ENCODE results near the gene E2F2.

Gene E2F2

GRCh38 chr1:23528250-23528978 is 2.6 kb downstream of the E2F2 start:
- Histone ChIP-seq H3K27ac (ENCODE audit: insufficient read depth in 1 of 2, low read depth in 1 of 2, low read length in 2 of 2, poor library complexity in 1 of 2, severe bottlenecking in 2 of 2) (peak overlapping the region in 1 of 2 experiments; percentile 67), H3K36me3 (ENCODE audit: control insufficient read depth in 4 of 4, insufficient read depth in 4 of 4, low read length in 3 of 4) (peaks cover 0 to 6% (median 0%) of the 10 kb centered on the region in 4 experiments), H3K4me1 (ENCODE audit: control extremely low read depth in 1 of 4, control insufficient read depth in 4 of 4, insufficient read depth in 4 of 4, low read length in 3 of 4) (peaks cover 42 to 94% (median 89%) of the 10 kb centered on the region in 4 experiments), H3K4me3 (ENCODE audit: control insufficient read depth in 1 of 7, extremely low read depth in 1 of 7, insufficient read depth in 4 of 7, low read depth in 2 of 7, low read length in 6 of 7) (peak overlapping the region in 6 of 7 experiments; percentile 7 to 72 (median 40)), H3K9me3 (ENCODE audit: control extremely low read depth in 1 of 5, control insufficient read depth in 4 of 5, insufficient read depth in 2 of 5, low read depth in 1 of 5, low read length in 4 of 5) (no peaks in the 10 kb centered on the region), H3K27me3 (replicated peaks in 2 of 5; ENCODE audit: control insufficient read depth in 4 of 5, insufficient read depth in 5 of 5, low read length in 4 of 5) (no peaks in the 10 kb centered on the region)
- POLR2A ChIA-PET = no interaction called here
- CTCF ChIA-PET = interaction anchor here (0.9 to 7.7 kb wide), 9 partner anchors 10 to 109 kb away, joined by 3 to 98 read pairs (median 15); partner anchors contain the start of gene ASAP3
- peak; percentile 87 to 94 (median 92) for DNase-seq
- 0% methylated on average over 3 of the region's 9 CpGs for WGBS (ENCODE audit: insufficient coverage)

- Histone ChIP-seq H3K27ac (ENCODE audit: insufficient read depth in 1 of 2, low read depth in 1 of 2, low read length in 2 of 2, poor library complexity in 1 of 2, severe bottlenecking in 2 of 2) (no peak overlapping the region), H3K4me3 (ENCODE audit: control insufficient read depth in 1 of 7, extremely low read depth in 1 of 7, insufficient read depth in 4 of 7, low read depth in 2 of 7, low read length in 6 of 7) (peak overlapping the region in 2 of 7 experiments; percentile 1 to 20), H3K36me3 (ENCODE audit: control insufficient read depth in 4 of 4, insufficient read depth in 4 of 4, low read length in 3 of 4) (peaks cover 0 to 6% (median 0%) of the 10 kb centered on the region in 4 experiments), H3K4me1 (ENCODE audit: control extremely low read depth in 1 of 4, control insufficient read depth in 4 of 4, insufficient read depth in 4 of 4, low read length in 3 of 4) (peaks cover 42 to 89% (median 85%) of the 10 kb centered on the region in 4 experiments), H3K27me3 (replicated peaks in 2 of 5; ENCODE audit: control insufficient read depth in 4 of 5, insufficient read depth in 5 of 5, low read length in 4 of 5) (no peaks in the 10 kb centered on the region), H3K9me3 (ENCODE audit: control extremely low read depth in 1 of 5, control insufficient read depth in 4 of 5, insufficient read depth in 2 of 5, low read depth in 1 of 5, low read length in 4 of 5) (no peaks in the 10 kb centered on the region)
- POLR2A ChIA-PET = no interaction called here
- no peak for DNase-seq
- CTCF ChIA-PET = interaction anchor here (0.9 to 7.7 kb wide), 9 partner anchors 9 to 110 kb away, joined by 3 to 98 read pairs (median 15); partner anchors contain the start of gene ASAP3
- 46% methylated on average over 4 of the region's 6 CpGs for WGBS (ENCODE audit: insufficient coverage)
Observed at GRCh38 chr1:23527900-23528249, 3.2 kb downstream of the E2F2 start.

- 94% methylated on average over 4 of the region's 7 CpGs for WGBS (ENCODE audit: insufficient coverage)
- H3K27ac ChIP-seq (ENCODE audit: insufficient read depth in 1 of 2, low read depth in 1 of 2, low read length in 2 of 2, poor library complexity in 1 of 2, severe bottlenecking in 2 of 2) = no peak overlapping the region
- CTCF ChIA-PET = interaction anchor here (0.9 to 7.7 kb wide), 9 partner anchors 9 to 110 kb away, joined by 3 to 98 read pairs (median 15); partner anchors contain the start of gene ASAP3
- H3K27me3 ChIP-seq (replicated peaks in 2 of 5; ENCODE audit: control insufficient read depth in 4 of 5, insufficient read depth in 5 of 5, low read length in 4 of 5) = no peaks in the 10 kb centered on the region
- no peak overlapping the region for H3K4me3 ChIP-seq (ENCODE audit: control insufficient read depth in 1 of 7, extremely low read depth in 1 of 7, insufficient read depth in 4 of 7, low read depth in 2 of 7, low read length in 6 of 7)
- POLR2A ChIA-PET = no interaction called here
- DNase-seq = no peak
- peaks cover 42 to 87% (median 83%) of the 10 kb centered on the region in 4 experiments for H3K4me1 ChIP-seq (ENCODE audit: control extremely low read depth in 1 of 4, control insufficient read depth in 4 of 4, insufficient read depth in 4 of 4, low read length in 3 of 4)
- H3K36me3 ChIP-seq (ENCODE audit: control insufficient read depth in 4 of 4, insufficient read depth in 4 of 4, low read length in 3 of 4) = peaks cover 0 to 6% (median 0%) of the 10 kb centered on the region in 4 experiments
- H3K9me3 ChIP-seq (ENCODE audit: control extremely low read depth in 1 of 5, control insufficient read depth in 4 of 5, insufficient read depth in 2 of 5, low read depth in 1 of 5, low read length in 4 of 5) = no peaks in the 10 kb centered on the region
Observed at GRCh38 chr1:23527366-23527765, 3.7 kb downstream of the E2F2 start.

- WGBS (ENCODE audit: insufficient coverage) = 96% methylated on average over 6 of the region's 8 CpGs
- DNase-seq = no peak
- Histone ChIP-seq H3K9me3 (ENCODE audit: control extremely low read depth in 1 of 5, control insufficient read depth in 4 of 5, insufficient read depth in 2 of 5, low read depth in 1 of 5, low read length in 4 of 5) (no peaks in the 10 kb centered on the region), H3K36me3 (ENCODE audit: control insufficient read depth in 4 of 4, insufficient read depth in 4 of 4, low read length in 3 of 4) (peaks cover 0 to 14% (median 4%) of the 10 kb centered on the region in 4 experiments), H3K27ac (ENCODE audit: insufficient read depth in 1 of 2, low read depth in 1 of 2, low read length in 2 of 2, poor library complexity in 1 of 2, severe bottlenecking in 2 of 2) (no peak overlapping the region), H3K4me3 (ENCODE audit: control insufficient read depth in 1 of 7, extremely low read depth in 1 of 7, insufficient read depth in 4 of 7, low read depth in 2 of 7, low read length in 6 of 7) (peak overlapping the region in 1 of 7 experiments; percentile 9), H3K4me1 (ENCODE audit: control extremely low read depth in 1 of 4, control insufficient read depth in 4 of 4, insufficient read depth in 4 of 4, low read length in 3 of 4) (peaks cover 33 to 81% (median 76%) of the 10 kb centered on the region in 4 experiments), H3K27me3 (replicated peaks in 2 of 5; ENCODE audit: control insufficient read depth in 4 of 5, insufficient read depth in 5 of 5, low read length in 4 of 5) (no peaks in the 10 kb centered on the region)
- CTCF ChIA-PET = interaction anchor here (1.2 to 7.7 kb wide), 8 partner anchors 8 to 111 kb away, joined by 3 to 98 read pairs (median 16); no protein-coding TSS in a partner anchor
- POLR2A ChIA-PET = no interaction called here
Observed at GRCh38 chr1:23526329-23527041, 4.5 kb downstream of the E2F2 start.

GRCh38 chr1:23525558-23526250 is 5.3 kb downstream of the E2F2 start:
- ChIA-PET CTCF (interaction anchor here (0.9 to 7.7 kb wide), 7 partner anchors 10 to 113 kb away, joined by 3 to 98 read pairs (median 6); no protein-coding TSS in a partner anchor), POLR2A (interaction anchor here (1.0 to 1.4 kb wide), 2 partner anchors 32 to 41 kb away, joined by 3 to 8 read pairs; no protein-coding TSS in a partner anchor)
- Histone ChIP-seq H3K36me3 (ENCODE audit: control insufficient read depth in 4 of 4, insufficient read depth in 4 of 4, low read length in 3 of 4) (peaks cover 0 to 18% (median 7%) of the 10 kb centered on the region in 4 experiments), H3K27ac (ENCODE audit: insufficient read depth in 1 of 2, low read depth in 1 of 2, low read length in 2 of 2, poor library complexity in 1 of 2, severe bottlenecking in 2 of 2) (peak overlapping the region in 1 of 2 experiments; percentile 60), H3K9me3 (ENCODE audit: control extremely low read depth in 1 of 5, control insufficient read depth in 4 of 5, insufficient read depth in 2 of 5, low read depth in 1 of 5, low read length in 4 of 5) (no peaks in the 10 kb centered on the region), H3K4me3 (ENCODE audit: control insufficient read depth in 1 of 7, extremely low read depth in 1 of 7, insufficient read depth in 4 of 7, low read depth in 2 of 7, low read length in 6 of 7) (peak overlapping the region in 4 of 7 experiments; percentile 13 to 50 (median 32)), H3K27me3 (replicated peaks in 2 of 5; ENCODE audit: control insufficient read depth in 4 of 5, insufficient read depth in 5 of 5, low read length in 4 of 5) (no peaks in the 10 kb centered on the region), H3K4me1 (ENCODE audit: control extremely low read depth in 1 of 4, control insufficient read depth in 4 of 4, insufficient read depth in 4 of 4, low read length in 3 of 4) (peaks cover 33 to 75% (median 69%) of the 10 kb centered on the region in 4 experiments)
- 44% methylated on average over 4 of the region's 5 CpGs for WGBS (ENCODE audit: insufficient coverage)
- DNase-seq = peak in 2 of 3 donors; percentile 69 to 76

- whole genome bisulfite sequencing (ENCODE audit: insufficient coverage) = 2% methylated on average over 6 of the region's 9 CpGs
- ChIA-PET POLR2A (interaction anchor here (0.8 to 1.4 kb wide), 3 partner anchors 26 to 40 kb away, joined by 3 to 8 read pairs (median 4); no protein-coding TSS in a partner anchor), CTCF (interaction anchor here (0.9 to 7.7 kb wide), 13 partner anchors 9 to 114 kb away, joined by 3 to 98 read pairs (median 4); no protein-coding TSS in a partner anchor)
- H3K4me1 ChIP-seq (ENCODE audit: control extremely low read depth in 1 of 4, control insufficient read depth in 4 of 4, insufficient read depth in 4 of 4, low read length in 3 of 4) = peaks cover 29 to 66% (median 61%) of the 10 kb centered on the region in 4 experiments
- H3K9me3 ChIP-seq (ENCODE audit: control extremely low read depth in 1 of 5, control insufficient read depth in 4 of 5, insufficient read depth in 2 of 5, low read depth in 1 of 5, low read length in 4 of 5) = no peaks in the 10 kb centered on the region
- peak overlapping the region in 1 of 2 experiments; percentile 60 for H3K27ac ChIP-seq (ENCODE audit: insufficient read depth in 1 of 2, low read depth in 1 of 2, low read length in 2 of 2, poor library complexity in 1 of 2, severe bottlenecking in 2 of 2)
- peak; percentile 73 to 94 (median 93) for DNase-seq
- H3K4me3 ChIP-seq (ENCODE audit: control insufficient read depth in 1 of 7, extremely low read depth in 1 of 7, insufficient read depth in 4 of 7, low read depth in 2 of 7, low read length in 6 of 7) = peak overlapping the region in 4 of 7 experiments; percentile 28 to 50 (median 40)
- H3K27me3 ChIP-seq (replicated peaks in 2 of 5; ENCODE audit: control insufficient read depth in 4 of 5, insufficient read depth in 5 of 5, low read length in 4 of 5) = no peaks in the 10 kb centered on the region
- H3K36me3 ChIP-seq (ENCODE audit: control insufficient read depth in 4 of 4, insufficient read depth in 4 of 4, low read length in 3 of 4) = peaks cover 0 to 23% (median 8%) of the 10 kb centered on the region in 4 experiments
Observed at GRCh38 chr1:23524716-23525401, 6.2 kb downstream of the E2F2 start.
